ENCODE results near the gene CBLN3. TPM values are rescaled to one million over a fixed set of nuclear protein-coding genes. Genes with fewer than 3 reads are reported as not detected.

The CBLN3 gene
- total and polyA plus RNA-seq, 2 of the 4 experiments (the other 2 are of a cell fraction): 0.72 to 4.5 TPM

- WGBS, 2 experiments (ENCODE audit: extremely low coverage in 2 of 2, insufficient read length in 1 of 2): 91% methylated on average over 6 of the region's 24 CpGs; no CpG with 5 or more reads in 1 of the 2 experiments
- Histone ChIP-seq H3K27ac (ENCODE audit: insufficient read depth, low read length) (no peak overlapping the region), H4K5ac (ENCODE audit: low read depth, low read length) (no peak overlapping the region), H3K14ac (replicated peaks; ENCODE audit: low read depth, low read length) (no peak overlapping the region), H4K91ac (ENCODE audit: insufficient read depth, low read depth, low read length) (no peak overlapping the region), H3K9ac (ENCODE audit: low read depth, low read length) (peak overlapping the region; percentile 54; the same call in 1 of the 2 replicates), H2BK15ac (ENCODE audit: low read depth, low read length) (no peak overlapping the region), H3K9me3 (ENCODE audit: control insufficient read depth, insufficient read depth, low read length) (no peaks in the 10 kb centered on the region), H3K4me3 (ENCODE audit: insufficient read depth, low read depth, low read length) (no peak overlapping the region), H3K56ac (ENCODE audit: extremely low read depth, insufficient read depth, low read length) (no peak overlapping the region), H2AK5ac (ENCODE audit: low read depth, low read length) (peak overlapping the region; percentile 70; the same call in 1 of the 2 replicates), H3K36me3 (ENCODE audit: control insufficient read depth, insufficient read depth, low read length) (peaks cover 34% of the 10 kb centered on the region), H3K9me1 (ENCODE audit: insufficient read depth, low read length) (peaks cover 5% of the 10 kb centered on the region), H4K8ac (ENCODE audit: low read depth in 2 of 2, low read length in 2 of 2) (no peak overlapping the region; a peak in 1 of 4 replicates), H3K4me2 (ENCODE audit: low read depth, low read length) (peak overlapping the region; percentile 73; the same call in 1 of the 2 replicates), H4K20me1 (ENCODE audit: insufficient read depth, low read length) (peaks cover 30% of the 10 kb centered on the region), H3K27me3 (ENCODE audit: control insufficient read depth, insufficient read depth, low read length) (no peaks in the 10 kb centered on the region), H3K18ac (ENCODE audit: low read depth, low read length) (no peak overlapping the region), H3K4me1 (ENCODE audit: control insufficient read depth, insufficient read depth, low read length) (peaks cover 18% of the 10 kb centered on the region; the same call in 1 of the 2 replicates), H3K79me1 (ENCODE audit: low read depth in 1 of 2, low read length in 2 of 2) (peaks cover 22 to 48% of the 10 kb centered on the region in 2 experiments), H2BK20ac (ENCODE audit: low read depth, low read length) (no peak overlapping the region), H3K23ac (ENCODE audit: low read depth, low read length) (no peak overlapping the region), H2AK9ac (replicated peaks; ENCODE audit: low read depth, low read length, poor library complexity) (peak overlapping the region; percentile 100), H2AFZ (replicated peaks; ENCODE audit: low read length, poor library complexity) (peak overlapping the region; percentile 70), H3K4ac (ENCODE audit: low read depth, low read length) (no peak overlapping the region), H2BK120ac (ENCODE audit: low read depth, low read length) (no peak overlapping the region), H2BK5ac (ENCODE audit: low read depth, low read length, poor library complexity, severe bottlenecking) (peak overlapping the region; percentile 11)
- in situ Hi-C loops (cut with MboI; ENCODE audit: low sequenced_read_pairs) (loop anchor here (10.0 to 25.0 kb wide), 4 partner anchors 68 to 1120 kb away; partner anchors contain the start of genes BCL2L2, FITM1, GMPR2 and NEDD8), dilution Hi-C loops (cut with HindIII; ENCODE audit: low sequenced_read_pairs, unreplicated experiment) (no loop called here), intact Hi-C loops (cut with micrococcal nuclease) (loop anchor here (10.0 kb wide), 1 partner anchor 218 kb away; the partner anchor contains the start of genes CHMP4A and MDP1)
- ATAC-seq (ENCODE audit: low read depth): no peak
- CTCF ChIA-PET: interaction anchor here (0.6 to 3.3 kb wide), 16 partner anchors 9 to 1310 kb away, joined by 3 to 63 read pairs (median 5); partner anchors contain the start of genes ADCY4, CIDEB and NYNRIN
- peak; percentile 26 for DNase-seq
- POLR2A ChIA-PET (ENCODE audit: unreplicated experiment): interaction anchor here (0.9 kb wide), 1 partner anchor 66 kb away, joined by 6 read pairs; no protein-coding TSS in a partner anchor
- no TSS peak for BruUV-seq (replicated peaks)
- TF ChIP-seq, protein P1, sequence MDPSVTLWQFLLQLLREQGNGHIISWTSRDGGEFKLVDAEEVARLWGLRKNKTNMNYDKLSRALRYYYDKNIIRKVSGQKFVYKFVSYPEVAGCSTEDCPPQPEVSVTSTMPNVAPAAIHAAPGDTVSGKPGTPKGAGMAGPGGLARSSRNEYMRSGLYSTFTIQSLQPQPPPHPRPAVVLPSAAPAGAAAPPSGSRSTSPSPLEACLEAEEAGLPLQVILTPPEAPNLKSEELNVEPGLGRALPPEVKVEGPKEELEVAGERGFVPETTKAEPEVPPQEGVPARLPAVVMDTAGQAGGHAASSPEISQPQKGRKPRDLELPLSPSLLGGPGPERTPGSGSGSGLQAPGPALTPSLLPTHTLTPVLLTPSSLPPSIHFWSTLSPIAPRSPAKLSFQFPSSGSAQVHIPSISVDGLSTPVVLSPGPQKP (IDR thresholded peaks at IDR 0.05; ENCODE audit: borderline replicate concordance, low read depth, low read length): no peak
- no peak for TF ChIP-seq MAZ (IDR thresholded peaks at IDR 0.05; ENCODE audit: borderline replicate concordance, low read depth, low read length)
- TF ChIP-seq, protein P2, sequence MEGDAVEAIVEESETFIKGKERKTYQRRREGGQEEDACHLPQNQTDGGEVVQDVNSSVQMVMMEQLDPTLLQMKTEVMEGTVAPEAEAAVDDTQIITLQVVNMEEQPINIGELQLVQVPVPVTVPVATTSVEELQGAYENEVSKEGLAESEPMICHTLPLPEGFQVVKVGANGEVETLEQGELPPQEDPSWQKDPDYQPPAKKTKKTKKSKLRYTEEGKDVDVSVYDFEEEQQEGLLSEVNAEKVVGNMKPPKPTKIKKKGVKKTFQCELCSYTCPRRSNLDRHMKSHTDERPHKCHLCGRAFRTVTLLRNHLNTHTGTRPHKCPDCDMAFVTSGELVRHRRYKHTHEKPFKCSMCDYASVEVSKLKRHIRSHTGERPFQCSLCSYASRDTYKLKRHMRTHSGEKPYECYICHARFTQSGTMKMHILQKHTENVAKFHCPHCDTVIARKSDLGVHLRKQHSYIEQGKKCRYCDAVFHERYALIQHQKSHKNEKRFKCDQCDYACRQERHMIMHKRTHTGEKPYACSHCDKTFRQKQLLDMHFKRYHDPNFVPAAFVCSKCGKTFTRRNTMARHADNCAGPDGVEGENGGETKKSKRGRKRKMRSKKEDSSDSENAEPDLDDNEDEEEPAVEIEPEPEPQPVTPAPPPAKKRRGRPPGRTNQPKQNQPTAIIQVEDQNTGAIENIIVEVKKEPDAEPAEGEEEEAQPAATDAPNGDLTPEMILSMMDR (conservative IDR thresholded peaks at IDR 0.05; ENCODE audit: low read depth, low read length): no peak
- no peak for TF ChIP-seq CEBPB (IDR thresholded peaks at IDR 0.05; ENCODE audit: low read depth, low read length)
- TF ChIP-seq NFE2L2 (IDR thresholded peaks at IDR 0.05; ENCODE audit: low read depth, low read length): no peak
- no peak for TF ChIP-seq POLR2A (IDR thresholded peaks at IDR 0.05; ENCODE audit: low read depth, low read length)
- TF ChIP-seq, protein P3, sequence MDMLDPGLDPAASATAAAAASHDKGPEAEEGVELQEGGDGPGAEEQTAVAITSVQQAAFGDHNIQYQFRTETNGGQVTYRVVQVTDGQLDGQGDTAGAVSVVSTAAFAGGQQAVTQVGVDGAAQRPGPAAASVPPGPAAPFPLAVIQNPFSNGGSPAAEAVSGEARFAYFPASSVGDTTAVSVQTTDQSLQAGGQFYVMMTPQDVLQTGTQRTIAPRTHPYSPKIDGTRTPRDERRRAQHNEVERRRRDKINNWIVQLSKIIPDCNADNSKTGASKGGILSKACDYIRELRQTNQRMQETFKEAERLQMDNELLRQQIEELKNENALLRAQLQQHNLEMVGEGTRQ (IDR thresholded peaks at IDR 0.05; ENCODE audit: low read depth, low read length): no peak
- no peak for TF ChIP-seq CHD1 (IDR thresholded peaks at IDR 0.05; ENCODE audit: low read depth, low read length)
- TF ChIP-seq MAFK (IDR thresholded peaks at IDR 0.05; ENCODE audit: low read depth, low read length): no peak
Observed at GRCh38 chr14:24432259-24433131, 3.0 kb upstream of the CBLN3 start.

Data from IMR-90 (cell line).